Measurements from ENCODE around the gene PLOD3. TPM values are rescaled to one million over a fixed set of nuclear protein-coding genes. Genes with fewer than 3 reads are reported as not detected.
"Not testable (repeated sequence)": the region's sequence is repeated elsewhere in the genome, so short reads cannot be mapped to it uniquely, and the experiment has no call there.

Gene PLOD3
- total and polyA plus RNA-seq, 10 donors: 20.4 to 72.5 (median 50.3) TPM

DNA sequence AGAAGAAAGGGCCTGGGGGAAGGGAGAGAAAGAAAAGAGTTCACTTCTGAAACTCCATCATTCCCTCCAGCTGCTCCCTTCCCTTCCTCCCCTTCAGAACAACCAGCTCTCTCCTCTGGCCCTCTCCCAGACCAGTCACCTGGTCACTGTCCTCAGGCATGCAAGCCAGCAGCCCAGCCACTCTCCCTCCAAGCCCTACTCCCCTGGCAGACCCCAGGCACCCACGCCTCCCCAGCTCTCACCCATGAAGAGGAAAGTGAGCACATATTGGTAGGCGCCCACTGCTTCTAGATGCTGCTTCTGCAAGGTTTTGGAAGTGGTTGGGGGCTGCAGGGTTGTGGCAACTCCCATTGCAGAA is 16.9 kb downstream of the PLOD3 start:
- Histone ChIP-seq H3K4me1 (peaks cover 0 to 41% (median 26%) of the 10 kb centered on the region in 6 donors), H3K27ac (no peak overlapping the region), H3K27me3 (replicated peaks in 1 of 7) (peaks cover 4 to 68% (median 25%) of the 10 kb centered on the region in 7 donors), H3K9me3 (no peaks in the 10 kb centered on the region), H3K4me3 (no peak overlapping the region), H3K36me3 (no peaks in the 10 kb centered on the region)
- TF ChIP-seq POLR2AphosphoS5 (IDR thresholded peaks at IDR 0.05) (no peak), POLR2A (IDR thresholded peaks at IDR 0.05) (no peak)
- TF ChIP-seq, protein P1, sequence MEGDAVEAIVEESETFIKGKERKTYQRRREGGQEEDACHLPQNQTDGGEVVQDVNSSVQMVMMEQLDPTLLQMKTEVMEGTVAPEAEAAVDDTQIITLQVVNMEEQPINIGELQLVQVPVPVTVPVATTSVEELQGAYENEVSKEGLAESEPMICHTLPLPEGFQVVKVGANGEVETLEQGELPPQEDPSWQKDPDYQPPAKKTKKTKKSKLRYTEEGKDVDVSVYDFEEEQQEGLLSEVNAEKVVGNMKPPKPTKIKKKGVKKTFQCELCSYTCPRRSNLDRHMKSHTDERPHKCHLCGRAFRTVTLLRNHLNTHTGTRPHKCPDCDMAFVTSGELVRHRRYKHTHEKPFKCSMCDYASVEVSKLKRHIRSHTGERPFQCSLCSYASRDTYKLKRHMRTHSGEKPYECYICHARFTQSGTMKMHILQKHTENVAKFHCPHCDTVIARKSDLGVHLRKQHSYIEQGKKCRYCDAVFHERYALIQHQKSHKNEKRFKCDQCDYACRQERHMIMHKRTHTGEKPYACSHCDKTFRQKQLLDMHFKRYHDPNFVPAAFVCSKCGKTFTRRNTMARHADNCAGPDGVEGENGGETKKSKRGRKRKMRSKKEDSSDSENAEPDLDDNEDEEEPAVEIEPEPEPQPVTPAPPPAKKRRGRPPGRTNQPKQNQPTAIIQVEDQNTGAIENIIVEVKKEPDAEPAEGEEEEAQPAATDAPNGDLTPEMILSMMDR (IDR thresholded peaks at IDR 0.05 in 8 of 11, conservative IDR thresholded peaks at IDR 0.05 in 3 of 11): no peak
- WGBS, 5 donors: 73 to 88% (median 83%) methylated on average over 2 of the region's 2 CpGs
- no peak for DNase-seq
- intact Hi-C loops (cut with DNase I; ENCODE audit: low total_unique reads): no loop called here

DNA sequence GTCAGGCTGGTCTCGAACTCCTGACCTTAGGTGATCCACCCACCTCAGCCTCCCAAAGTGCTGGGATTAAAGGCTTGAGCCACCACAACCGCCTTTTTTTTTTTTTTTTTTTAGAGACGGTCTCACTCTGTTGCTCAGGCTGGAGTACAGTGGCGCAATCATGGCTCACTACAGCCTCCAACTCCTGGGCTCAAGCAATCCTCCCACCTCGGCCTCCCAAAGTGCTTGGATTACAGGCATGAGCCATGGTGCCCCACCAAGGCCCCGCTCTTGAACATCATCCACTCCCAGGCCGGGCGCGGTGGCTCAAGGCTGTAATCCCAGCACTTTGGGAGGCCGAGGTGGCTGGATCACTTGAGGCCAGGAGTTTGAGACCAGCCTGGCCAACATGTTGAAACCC is 17.9 kb downstream of the PLOD3 start:
- H3K27ac ChIP-seq, H3K36me3 ChIP-seq, DNase-seq, H3K9me3 ChIP-seq, H3K4me3 ChIP-seq: not testable (repeated sequence)
- intact Hi-C loops (cut with DNase I; ENCODE audit: low total_unique reads): loop anchor here (10.0 kb wide), 1 partner anchor 55 kb away; no protein-coding TSS in a partner anchor
- peaks cover 4 to 74% (median 25%) of the 10 kb centered on the region in 7 donors for H3K27me3 ChIP-seq (replicated peaks in 1 of 7)
- H3K4me1 ChIP-seq: peaks cover 0 to 37% (median 26%) of the 10 kb centered on the region in 6 donors
- WGBS, 5 donors: 91 to 94% (median 94%) methylated on average over 10 of the region's 10 CpGs

DNA sequence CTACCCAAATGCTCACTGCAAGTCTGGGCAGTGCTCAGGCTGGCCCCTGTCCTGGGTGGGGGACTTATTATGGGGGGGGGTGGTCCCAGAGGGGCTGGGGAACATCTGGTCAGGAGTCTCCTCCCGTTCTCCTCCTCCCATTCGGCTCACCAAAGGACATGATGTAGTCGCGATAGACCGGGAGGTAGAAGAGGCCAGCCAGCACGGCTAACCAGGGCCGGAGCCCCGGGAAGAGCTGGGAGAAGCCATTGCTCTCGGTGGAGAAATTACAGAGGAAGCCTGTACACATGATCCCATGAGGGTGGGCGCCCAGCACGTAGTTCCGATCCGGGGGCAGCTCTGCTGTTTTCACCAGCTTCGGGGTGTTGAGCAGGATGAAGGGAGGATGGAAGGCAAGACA is 18.9 kb downstream of the PLOD3 start:
- WGBS, 5 donors: 66 to 80% (median 75%) methylated on average over 14 of the region's 14 CpGs
- H3K9me3 ChIP-seq: no peaks in the 10 kb centered on the region
- H3K27me3 ChIP-seq (replicated peaks in 1 of 7): peaks cover 4 to 73% (median 25%) of the 10 kb centered on the region in 7 donors

DNA sequence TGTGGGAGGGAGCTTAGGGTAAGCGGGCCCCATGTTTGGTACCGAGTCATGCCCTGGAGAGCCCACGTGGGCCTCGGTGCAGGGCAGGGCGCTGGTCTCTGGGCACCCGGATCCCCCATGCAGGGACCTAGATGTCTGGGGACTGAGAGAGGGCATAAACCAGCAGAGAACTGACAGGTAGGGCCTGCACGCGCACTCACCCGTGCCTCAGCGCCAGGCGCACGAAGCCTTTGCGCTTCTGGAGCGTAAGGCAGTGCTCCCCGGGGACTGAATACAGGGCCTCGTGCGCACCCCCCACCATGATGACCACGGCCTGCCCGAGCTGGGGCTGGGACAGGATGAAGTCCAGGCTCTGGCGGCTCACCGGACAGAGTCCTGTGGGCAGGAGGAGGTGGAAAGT is 19.4 kb downstream of the PLOD3 start:
- peaks cover 4 to 68% (median 25%) of the 10 kb centered on the region in 7 donors for H3K27me3 ChIP-seq (replicated peaks in 1 of 7)
- intact Hi-C loops (cut with DNase I; ENCODE audit: low total_unique reads): loop anchor here (10.0 kb wide), 1 partner anchor 53 kb away; no protein-coding TSS in a partner anchor
- no peak overlapping the region for H3K4me3 ChIP-seq
- DNase-seq: no peak
- H3K9me3 ChIP-seq: no peaks in the 10 kb centered on the region
- peaks cover 0 to 22% (median 15%) of the 10 kb centered on the region in 6 donors for H3K4me1 ChIP-seq
- H3K27ac ChIP-seq: no peak overlapping the region
- no peak for TF ChIP-seq POLR2A (IDR thresholded peaks at IDR 0.05)
- TF ChIP-seq, protein P1 (IDR thresholded peaks at IDR 0.05 in 8 of 11, conservative IDR thresholded peaks at IDR 0.05 in 3 of 11): no peak
- TF ChIP-seq POLR2AphosphoS5 (IDR thresholded peaks at IDR 0.05): no peak
- no peaks in the 10 kb centered on the region for H3K36me3 ChIP-seq
- 74 to 84% (median 78%) methylated on average over 14 to 21 of the region's 21 CpGs for WGBS, 5 donors

More for the DNA sequence above, 18.9 kb downstream of the PLOD3 start:
- intact Hi-C loops (cut with DNase I; ENCODE audit: low total_unique reads): loop anchor here (10.0 kb wide), 1 partner anchor 54 kb away; no protein-coding TSS in a partner anchor
- TF ChIP-seq, protein P1 (IDR thresholded peaks at IDR 0.05 in 8 of 11, conservative IDR thresholded peaks at IDR 0.05 in 3 of 11): no peak
- no peak for TF ChIP-seq POLR2A (IDR thresholded peaks at IDR 0.05)
- TF ChIP-seq POLR2AphosphoS5 (IDR thresholded peaks at IDR 0.05): no peak
- Histone ChIP-seq H3K4me3 (no peak overlapping the region), H3K36me3 (no peaks in the 10 kb centered on the region), H3K27ac (no peak overlapping the region), H3K4me1 (peaks cover 0 to 27% (median 19%) of the 10 kb centered on the region in 6 donors)
- no peak for DNase-seq
